NCI-H345 (cell line): ENCODE results near the gene KRTAP10-4.
"Not testable (repeated sequence)": the region's sequence is repeated elsewhere in the genome, so short reads cannot be mapped to it uniquely, and the experiment has no call there.

Experiments
- DNase-seq: peaks from one replicate; lab custom pipeline; 2025; lab: John Stamatoyannopoulos, UW

Gene KRTAP10-4

GRCh38 chr21:44557491-44558328 is 15.8 kb upstream of the KRTAP10-4 start:
- no peak for DNase-seq

DNA sequence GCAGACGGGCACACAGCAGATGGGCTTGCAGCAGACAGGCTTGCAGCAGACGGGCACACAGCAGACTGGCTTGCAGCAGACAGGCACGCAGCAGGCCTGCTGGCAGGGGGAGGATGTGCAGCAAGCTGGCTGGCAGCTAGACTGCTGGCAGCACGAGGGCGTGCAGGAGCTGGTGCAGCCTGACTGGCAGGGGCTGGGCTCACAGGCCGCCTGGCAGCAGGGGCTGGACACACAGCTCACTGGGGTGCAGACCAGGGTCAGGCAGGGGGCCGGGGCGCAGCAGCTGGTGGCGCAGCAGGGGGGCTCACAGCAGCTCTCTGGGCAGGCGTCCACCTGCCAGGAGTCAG is 15.2 kb upstream of the KRTAP10-4 start:
- DNase-seq: not testable (repeated sequence)

DNA sequence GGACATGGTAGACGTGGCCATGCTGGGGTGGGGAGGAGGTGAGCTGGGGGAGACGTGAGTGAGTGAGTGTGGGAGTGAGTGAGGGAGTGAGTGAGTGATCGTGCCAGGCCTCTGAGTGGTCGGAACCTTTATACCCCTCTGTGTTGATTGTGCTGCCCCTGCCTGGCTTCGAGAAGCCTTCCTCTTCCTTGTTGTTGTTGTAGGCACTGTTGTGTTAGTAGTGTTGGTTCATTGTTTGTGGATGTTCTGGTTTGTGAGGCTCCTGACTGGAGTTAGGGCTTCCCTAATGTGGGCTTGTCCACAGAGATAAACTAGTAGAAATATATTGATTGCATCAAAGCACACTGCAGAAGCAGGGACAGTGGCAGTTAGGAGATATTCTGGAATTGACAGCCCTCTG is 14.8 kb upstream of the KRTAP10-4 start, which contains the start of gene KRTAP10-3:
TSS of gene KRTAP10-3 (minus strand) at position 101 of the 400 bp plus-strand sequence. CDS start at position 21, 80 bp downstream.
- no peak for DNase-seq

- no peak for DNase-seq
Observed at GRCh38 chr21:44564099-44564498, 9.4 kb upstream of the KRTAP10-4 start.

DNA sequence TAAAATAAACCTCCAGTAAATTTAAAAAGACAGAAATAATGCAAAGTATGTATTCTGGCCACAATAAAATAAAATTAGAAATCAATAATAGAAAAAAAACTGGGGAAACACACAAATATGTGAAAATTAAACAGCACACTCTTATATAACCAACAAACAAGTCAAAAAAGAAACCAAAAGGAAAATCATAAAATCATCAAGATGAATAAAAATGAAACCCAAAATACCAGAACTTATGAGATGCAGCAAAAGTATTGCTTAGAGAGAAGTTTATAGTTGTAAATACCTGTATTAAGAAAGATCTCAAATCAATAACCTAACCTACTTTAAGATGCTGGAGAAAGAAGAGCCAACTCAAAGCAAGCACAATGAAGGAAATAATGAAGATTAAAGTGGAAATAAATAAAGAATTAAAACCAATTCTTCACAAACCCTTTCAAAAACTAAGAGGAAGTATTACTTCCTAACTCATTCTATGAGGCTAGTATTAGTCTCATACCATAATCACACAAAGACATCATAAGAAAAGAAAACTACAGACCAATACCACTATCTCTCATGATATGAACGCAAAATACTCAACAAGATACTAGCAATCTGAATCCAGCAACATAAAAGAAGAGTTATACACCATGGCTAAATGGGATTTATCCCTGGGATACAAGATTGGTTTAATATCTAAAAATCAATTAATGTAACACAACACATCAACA is 8.5 kb upstream of the KRTAP10-4 start:
- no peak for DNase-seq

DNA sequence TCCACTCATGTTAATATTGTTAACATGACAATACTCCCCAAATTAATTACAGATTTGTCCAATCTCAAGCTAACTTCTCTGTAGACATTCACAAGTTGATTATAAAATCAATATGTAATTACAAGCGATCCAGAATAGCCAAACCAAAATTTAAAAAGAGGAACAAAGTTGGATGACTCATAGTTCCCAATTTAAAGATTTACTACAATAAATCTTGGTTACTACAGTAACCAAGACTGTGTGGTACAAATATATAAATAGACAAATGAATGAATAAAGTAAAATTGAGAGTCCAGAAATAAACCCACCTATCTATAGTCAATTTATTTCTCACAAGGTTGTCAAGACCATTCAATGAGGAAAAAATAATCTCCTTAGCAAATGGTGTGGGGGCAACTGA is 7.1 kb upstream of the KRTAP10-4 start:
- DNase-seq: no peak

DNA sequence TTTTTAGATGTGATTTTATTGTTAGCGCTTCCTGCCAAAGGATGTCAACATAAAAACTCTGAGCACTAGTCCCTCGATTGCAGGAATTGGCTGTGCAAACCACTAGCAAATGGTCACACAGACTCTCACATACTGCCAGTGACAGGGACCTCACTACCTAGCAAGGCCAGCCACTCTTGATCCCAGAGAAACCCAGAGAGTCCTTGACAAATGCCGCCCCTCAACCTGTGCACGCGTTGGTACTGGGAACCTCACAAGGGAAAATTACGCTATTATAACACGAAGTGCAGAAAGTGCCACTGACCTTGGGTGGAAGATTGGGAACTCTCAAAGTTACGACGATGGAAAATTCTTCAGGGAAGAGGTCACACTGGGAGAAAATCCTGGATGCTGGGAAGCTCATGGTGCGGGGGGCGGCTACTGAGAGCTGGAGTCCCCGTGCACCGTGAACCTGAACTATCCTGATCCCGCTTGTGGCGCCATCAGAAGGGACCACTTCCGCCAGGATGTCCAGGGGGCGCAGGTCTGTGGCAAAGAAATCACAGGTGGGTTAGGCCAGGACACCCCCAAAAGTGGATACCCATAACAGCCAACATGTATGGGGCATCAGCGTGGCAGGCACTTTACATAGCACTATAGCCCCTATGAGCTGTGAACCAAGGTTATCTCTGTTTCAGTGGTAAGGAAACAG is 5.9 kb upstream of the KRTAP10-4 start:
- DNase-seq: no peak

DNA sequence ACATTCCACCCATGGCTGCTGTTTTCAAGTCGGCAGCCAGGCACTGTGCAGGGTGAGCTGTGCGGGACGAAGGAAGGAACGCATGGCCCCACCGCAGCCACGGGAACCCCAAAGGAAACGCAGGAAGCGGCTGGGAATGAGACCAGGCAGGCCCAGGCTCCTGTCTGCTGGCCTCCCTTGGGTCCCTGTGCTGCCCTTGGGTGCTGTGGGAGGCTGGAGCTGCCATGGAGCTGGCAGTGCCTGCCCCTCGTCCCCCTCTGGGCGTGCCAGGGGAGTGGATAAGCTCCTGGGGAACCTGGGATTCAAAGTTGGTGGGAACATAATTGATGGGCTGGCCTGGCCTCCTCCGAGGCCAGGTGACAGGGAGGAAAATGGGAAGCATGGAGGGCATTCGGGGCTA is 5.3 kb upstream of the KRTAP10-4 start:
- DNase-seq: no peak

GRCh38 chr21:44568667-44569556 is 4.6 kb upstream of the KRTAP10-4 start:
- no peak for DNase-seq

- no peak for DNase-seq
Observed at GRCh38 chr21:44569861-44570517, 3.5 kb upstream of the KRTAP10-4 start.

- no peak for DNase-seq
Observed at GRCh38 chr21:44571296-44571695, 2.2 kb upstream of the KRTAP10-4 start.

DNA sequence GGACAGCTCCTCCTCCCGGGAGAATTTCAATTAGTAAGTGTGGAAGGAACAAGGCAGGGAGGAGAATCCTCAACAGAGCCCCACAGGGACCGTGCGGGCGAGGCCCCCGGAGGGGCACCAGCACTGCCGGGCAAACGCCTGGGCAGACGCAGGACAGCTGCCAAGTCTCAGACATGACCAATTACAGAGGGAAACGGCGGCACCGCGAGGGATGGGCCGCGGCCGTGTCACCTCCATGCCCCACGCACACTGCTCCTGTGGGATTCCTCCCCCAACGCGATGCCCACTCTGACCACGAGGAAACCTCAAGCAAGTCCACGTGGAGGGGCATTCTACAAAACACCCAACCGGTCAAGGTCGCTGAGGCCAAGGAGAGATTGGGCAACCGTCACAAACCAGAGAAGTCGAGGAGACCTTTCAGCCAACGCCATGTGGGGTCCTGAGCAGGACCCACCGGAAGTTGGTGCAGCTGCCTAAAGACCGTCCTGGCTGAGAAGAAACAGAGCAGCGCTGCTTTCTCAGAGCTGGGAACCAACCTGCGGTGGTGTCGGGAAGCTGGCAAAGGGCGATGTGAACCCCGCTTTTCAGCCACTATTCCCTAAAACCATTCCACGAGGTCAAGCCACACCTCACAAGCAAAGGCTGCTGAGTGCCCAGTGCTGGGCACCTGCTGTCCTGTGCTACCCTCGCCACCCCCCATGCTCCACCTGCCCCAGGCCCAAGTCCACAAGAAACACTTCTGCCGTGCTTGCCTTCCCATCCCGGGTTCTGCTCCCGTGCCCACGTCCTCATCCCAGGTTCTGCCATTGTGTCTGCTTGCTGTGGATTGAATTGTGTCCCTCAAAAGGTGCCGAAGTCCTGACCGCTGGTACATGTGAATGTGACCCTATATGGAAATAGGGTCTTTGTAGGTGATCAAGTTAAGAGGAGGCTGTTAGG is 1.4 kb upstream of the KRTAP10-4 start:
- DNase-seq: no peak

GRCh38 chr21:44572959-44573583 is 458 bp upstream of the KRTAP10-4 start:
- DNase-seq: no peak

- DNase-seq: no peak
Observed at GRCh38 chr21:44574457-44575306, 1.2 kb downstream of the KRTAP10-4 start.

DNA sequence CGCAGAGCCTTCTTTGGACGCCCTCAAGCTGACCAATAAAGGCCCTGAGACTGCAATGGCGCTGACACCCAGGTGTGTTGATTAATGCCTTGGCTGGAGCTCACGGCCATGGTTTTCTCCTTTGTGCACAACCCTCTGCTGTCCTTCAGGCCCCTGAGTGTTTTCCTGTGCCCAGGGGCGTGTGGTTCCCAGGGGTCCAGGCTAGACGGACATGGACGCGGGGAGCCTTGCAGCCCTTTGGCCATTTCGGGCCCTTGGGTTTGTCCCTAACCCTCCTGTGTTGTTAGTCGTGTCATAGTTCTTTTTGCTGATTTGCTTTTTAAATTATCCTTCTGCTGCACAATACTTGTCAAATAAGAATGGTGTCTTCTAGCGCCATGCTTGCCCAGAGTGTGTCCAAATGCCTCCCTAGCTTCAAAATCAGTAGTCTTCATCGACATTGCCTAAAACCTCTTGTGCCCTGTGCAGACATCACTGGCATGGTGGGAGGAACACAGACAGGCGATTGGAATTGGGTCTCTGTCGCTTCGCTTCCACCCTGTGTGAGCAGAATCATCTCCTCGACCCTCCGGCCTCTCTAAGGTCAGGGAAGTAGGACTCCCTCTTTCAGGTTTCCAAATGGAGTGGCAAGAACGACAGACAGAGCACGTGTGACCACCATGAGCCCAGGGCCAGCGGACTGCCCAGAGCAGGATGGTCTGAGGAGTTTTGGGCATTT is 1.9 kb downstream of the KRTAP10-4 start:
- DNase-seq: no peak

GRCh38 chr21:44576025-44576420 is 2.5 kb downstream of the KRTAP10-4 start:
- no peak for DNase-seq

DNA sequence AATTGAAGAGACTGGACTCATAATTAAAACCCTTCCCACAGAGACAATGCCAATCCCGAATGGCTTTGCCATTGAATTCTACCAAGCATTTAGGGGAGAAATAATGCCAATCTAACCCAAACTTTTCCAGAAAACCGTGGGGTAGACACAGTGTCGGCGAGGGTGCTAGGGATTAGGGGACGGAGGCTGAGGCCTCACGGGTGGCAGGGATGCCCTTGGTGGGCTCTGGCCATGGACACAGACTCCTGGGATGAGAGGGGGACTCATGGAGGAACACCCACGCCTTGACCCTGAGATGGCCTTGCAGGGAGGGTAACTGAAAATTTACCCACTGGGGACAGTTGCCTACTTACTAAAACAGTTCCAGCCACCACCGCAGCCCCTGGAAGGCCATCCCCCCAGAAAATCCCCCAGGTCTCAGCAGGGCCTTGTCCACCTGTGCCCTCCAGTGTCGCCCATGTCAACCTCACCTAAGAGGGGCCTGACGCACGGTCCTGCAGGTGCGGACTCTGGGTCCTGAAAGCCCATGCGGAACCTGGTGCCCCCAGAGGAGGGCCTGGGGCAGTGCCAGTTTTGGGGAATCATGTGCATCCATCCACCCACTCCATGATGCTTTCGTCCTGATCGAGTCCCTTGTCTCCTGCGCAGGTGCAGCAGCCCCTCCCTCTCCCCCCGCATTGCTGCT is 5.0 kb downstream of the KRTAP10-4 start:
- DNase-seq: no peak
